HepG2 (cell line): Measurements from ENCODE around the gene BORCS5. TPM values are rescaled to one million over a fixed set of nuclear protein-coding genes. Genes with fewer than 3 reads are reported as not detected.

ENCODE experiments used
- CCDC6 ChIP-seq: sonication (generic); formaldehyde crosslinking; IDR thresholded peaks from 2 replicates; pipeline ENCODE4 v1.8.1; 2022; ENCODE audit warnings: mild to moderate bottlenecking, missing genetic modification reagents, moderate library complexity
- CENPX ChIP-seq: sonication (generic); formaldehyde crosslinking; IDR thresholded peaks from 2 replicates; pipeline ENCODE4 v1.9.0; 2021; ENCODE audit warnings: mild to moderate bottlenecking, missing genetic modification reagents, moderate library complexity
- HMG20B ChIP-seq: conservative IDR thresholded peaks from 2 replicates; pipeline ENCODE4 v1.6.1; 2016; ENCODE audit warnings: missing genetic modification reagents, missing compliant biosample characterization
- HOXA7 ChIP-seq: sonication (generic); formaldehyde crosslinking; IDR thresholded peaks from 2 replicates; pipeline ENCODE4 v1.8.1; 2022; ENCODE audit warnings: mild to moderate bottlenecking, missing genetic modification reagents, moderate library complexity
- JUND ChIP-seq: sonication (generic); formaldehyde crosslinking; IDR thresholded peaks from 2 replicates; pipeline ENCODE4 v1.8.0; 2022; ENCODE audit warnings: mild to moderate bottlenecking, missing genetic modification reagents
- MED8 ChIP-seq: sonication (generic); formaldehyde crosslinking; IDR thresholded peaks from 2 replicates; pipeline ENCODE4 v1.8.1; 2023; ENCODE audit warnings: mild to moderate bottlenecking, missing genetic modification reagents; ENCODE audit not compliant: insufficient replicate concordance
- MXD4 ChIP-seq: IDR thresholded peaks from 2 replicates; pipeline ENCODE4 v1.6.1; 2016; ENCODE audit warnings: mild to moderate bottlenecking, missing biosample characterization, missing genetic modification reagents
- NR1H2 ChIP-seq: sonication (generic); formaldehyde crosslinking; IDR thresholded peaks from 2 replicates; pipeline ENCODE4 v1.8.1; 2022; ENCODE audit warnings: low read depth, missing genetic modification reagents, borderline replicate concordance
- PHF8 ChIP-seq: sonication (generic); formaldehyde crosslinking; IDR thresholded peaks from 2 replicates; pipeline ENCODE4 v1.5.0; 2020; ENCODE audit warnings: missing genetic modification reagents
- SAFB2 ChIP-seq: sonication (generic); formaldehyde crosslinking; IDR thresholded peaks from 2 replicates; pipeline ENCODE4 v1.5.1; 2020; ENCODE audit warnings: missing genetic modification reagents, low read depth, mild to moderate bottlenecking, borderline replicate concordance
- SP1 ChIP-seq, 2 experiments: fragments of 450-650 bp in 1 of 2; sonication (generic) in 1 of 2; formaldehyde crosslinking in 1 of 2; IDR thresholded peaks; 2 replicates each; pipeline versions ENCODE4 v1.4.0 to v1.6.1; 2016 to 2020; ENCODE audit warnings: missing genetic modification reagents in 1 of 2
- SP4 ChIP-seq: sonication (generic); formaldehyde crosslinking; IDR thresholded peaks from 2 replicates; pipeline ENCODE4 v1.8.1; 2023; ENCODE audit warnings: mild to moderate bottlenecking, missing genetic modification reagents
- TBL1XR1 ChIP-seq: fragments of 150-350 bp; IDR thresholded peaks from 2 replicates; pipeline ENCODE4 v1.6.1; 2014; ENCODE audit warnings: borderline replicate concordance, low read length; ENCODE audit not compliant: partially characterized antibody
- TGIF2 ChIP-seq: IDR thresholded peaks from 2 replicates; pipeline ENCODE4 v1.6.1; 2016; ENCODE audit warnings: control low read depth, missing compliant biosample characterization
- TOPORS ChIP-seq: sonication (generic); formaldehyde crosslinking; IDR thresholded peaks from 2 replicates; pipeline ENCODE4 v1.8.0; 2023; ENCODE audit warnings: mild to moderate bottlenecking, missing genetic modification reagents
- YEATS4 ChIP-seq: sonication (generic); formaldehyde crosslinking; IDR thresholded peaks from 2 replicates; pipeline ENCODE4 v1.4.0; 2020; ENCODE audit warnings: missing genetic modification reagents, borderline replicate concordance
- ZNF10 ChIP-seq: sonication (generic); formaldehyde crosslinking; IDR thresholded peaks from 2 replicates; pipeline ENCODE4 v1.4.0; 2020; ENCODE audit warnings: mild to moderate bottlenecking, low read depth, missing genetic modification reagents, borderline replicate concordance
- ZNF180 ChIP-seq: sonication (generic); formaldehyde crosslinking; IDR thresholded peaks from 2 replicates; pipeline ENCODE4 v1.4.0; 2020; ENCODE audit warnings: low read depth, missing genetic modification reagents, borderline replicate concordance
- ZNF251 ChIP-seq: sonication (generic); formaldehyde crosslinking; IDR thresholded peaks from 2 replicates; pipeline ENCODE4 v1.9.0; 2021; ENCODE audit warnings: mild to moderate bottlenecking, missing genetic modification reagents
- ZNF451 ChIP-seq: sonication (generic); formaldehyde crosslinking; IDR thresholded peaks from 2 replicates; pipeline ENCODE4 v1.5.0; 2020; ENCODE audit warnings: mild to moderate bottlenecking, missing genetic modification reagents
- ZSCAN5A ChIP-seq: sonication (generic); formaldehyde crosslinking; IDR thresholded peaks from 2 replicates; pipeline ENCODE4 v1.8.0; 2022; ENCODE audit warnings: mild to moderate bottlenecking, missing genetic modification reagents, borderline replicate concordance
- polyA plus RNA-seq, 8 experiments: library from polyadenylated mRNA; depleted of rRNA in 3 of 8; stranded (reverse) in 7 of 8; unstranded in 1 of 8; fragments of >200 nt; fragmentation: Illumina TruSeq in 4 of 8; extraction: Trizol in 4 of 8; gene quantifications; 2 replicates each; pipeline versions ENCODE4 v1.2.1 to v1.2.3, GENCODE V29; 2011 to 2016; ENCODE audit warnings: low read depth in 4 of 8, missing spikeins in 1 of 8, mixed read lengths in 1 of 8; ENCODE audit not compliant: insufficient read depth in 1 of 8
- total RNA-seq, 5 experiments: library from RNA; depleted of rRNA; stranded (reverse); fragments of >200 nt; fragmentation: Illumina TruSeq; extraction: Trizol; gene quantifications; 2 replicates each; pipeline ENCODE4 v1.2.3, GENCODE V29; 2016; ENCODE audit warnings: low read depth in 1 of 5
- TF ChIP-seq, protein P1 (sequence below): sonication (generic); formaldehyde crosslinking; IDR thresholded peaks from 2 replicates; pipeline ENCODE4 v1.4.0; 2020; ENCODE audit warnings: missing genetic modification reagents
- TF ChIP-seq, protein P2 (sequence below): IDR thresholded peaks from 2 replicates; pipeline ENCODE4 v1.6.1; 2016; ENCODE audit warnings: missing genetic modification reagents, missing compliant biosample characterization
- TF ChIP-seq, protein P3 (sequence below): sonication (generic); formaldehyde crosslinking; IDR thresholded peaks from 2 replicates; pipeline ENCODE4 v1.4.0; 2020; ENCODE audit warnings: mild to moderate bottlenecking, missing genetic modification reagents

The BORCS5 gene
- total and polyA plus RNA-seq, 2 of the 13 experiments (the other 11 are each of a cell fraction or from before 2014, with no cell fraction given) = 3.9 to 4.7 TPM

DNA sequence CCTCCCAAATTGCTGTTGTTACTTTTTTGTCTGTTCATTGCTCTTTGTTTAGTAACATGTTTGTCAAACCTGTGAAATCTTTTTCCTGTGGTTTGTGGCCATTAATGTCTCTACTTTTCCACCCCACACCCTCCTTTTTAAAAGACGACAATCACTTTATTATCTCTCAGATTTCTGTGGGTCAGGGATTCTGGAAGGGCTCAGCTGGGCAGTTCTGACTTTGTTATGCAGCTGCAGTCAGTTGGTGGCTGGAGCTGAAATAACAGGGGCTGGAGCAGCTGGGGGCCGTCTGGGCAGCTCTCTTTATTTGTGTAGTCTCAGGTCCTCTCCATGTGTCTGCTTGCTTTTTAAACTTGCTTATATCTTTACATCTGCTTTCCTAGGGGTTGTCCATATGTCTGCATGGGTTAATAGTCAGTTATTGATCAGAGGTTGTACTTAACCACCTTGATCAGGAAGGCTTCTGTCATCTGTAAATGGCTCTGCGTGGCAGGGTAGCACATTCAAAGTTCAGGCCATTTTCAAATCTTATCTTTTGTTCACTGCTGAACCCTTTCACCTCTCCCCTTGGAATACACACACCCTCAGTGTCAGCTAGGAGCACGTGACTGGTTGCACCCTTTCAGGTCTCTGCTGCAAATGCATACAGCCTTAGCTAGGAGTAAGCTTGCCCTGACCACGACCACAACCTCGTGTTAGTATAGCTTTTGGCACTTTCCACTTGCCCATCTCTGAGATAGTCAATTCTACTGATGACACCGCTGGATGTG, 27.9 kb downstream of the BORCS5 start (continued):
- TF ChIP-seq, protein P1, sequence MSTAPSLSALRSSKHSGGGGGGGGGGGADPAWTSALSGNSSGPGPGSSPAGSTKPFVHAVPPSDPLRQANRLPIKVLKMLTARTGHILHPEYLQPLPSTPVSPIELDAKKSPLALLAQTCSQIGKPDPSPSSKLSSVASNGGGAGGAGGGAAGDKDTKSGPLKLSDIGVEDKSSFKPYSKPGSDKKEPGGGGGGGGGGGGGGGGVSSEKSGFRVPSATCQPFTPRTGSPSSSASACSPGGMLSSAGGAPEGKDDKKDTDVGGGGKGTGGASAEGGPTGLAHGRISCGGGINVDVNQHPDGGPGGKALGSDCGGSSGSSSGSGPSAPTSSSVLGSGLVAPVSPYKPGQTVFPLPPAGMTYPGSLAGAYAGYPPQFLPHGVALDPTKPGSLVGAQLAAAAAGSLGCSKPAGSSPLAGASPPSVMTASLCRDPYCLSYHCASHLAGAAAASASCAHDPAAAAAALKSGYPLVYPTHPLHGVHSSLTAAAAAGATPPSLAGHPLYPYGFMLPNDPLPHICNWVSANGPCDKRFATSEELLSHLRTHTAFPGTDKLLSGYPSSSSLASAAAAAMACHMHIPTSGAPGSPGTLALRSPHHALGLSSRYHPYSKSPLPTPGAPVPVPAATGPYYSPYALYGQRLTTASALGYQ (CRISPR knock-in tag) = no peak
- TF ChIP-seq, protein P2, sequence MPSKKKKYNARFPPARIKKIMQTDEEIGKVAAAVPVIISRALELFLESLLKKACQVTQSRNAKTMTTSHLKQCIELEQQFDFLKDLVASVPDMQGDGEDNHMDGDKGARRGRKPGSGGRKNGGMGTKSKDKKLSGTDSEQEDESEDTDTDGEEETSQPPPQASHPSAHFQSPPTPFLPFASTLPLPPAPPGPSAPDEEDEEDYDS (CRISPR knock-in tag) = peak; percentile 42; the same call in 1 of the 2 replicates
- TF ChIP-seq YEATS4 (CRISPR knock-in tag) (0 out of 2 replicates have a peak, but pooled peaks have one; percentile 64), HMG20B (CRISPR knock-in tag) (no peak), MED8 (no peak), SP4 (CRISPR knock-in tag) (no peak), HOXA7 (no peak), ZNF451 (CRISPR knock-in tag) (no peak), MXD4 (CRISPR knock-in tag) (no peak; the same call in 1 of the 2 replicates), PHF8 (peak; percentile 41; the same call in 1 of the 2 replicates), NR1H2 (CRISPR knock-in tag) (no peak), TBL1XR1 (no peak), ZSCAN5A (CRISPR knock-in tag) (no peak; the same call in 1 of the 2 replicates), JUND (no peak), SP1 (IDR thresholded peaks at IDR 0.05) (no peak), SP1 (CRISPR knock-in tag; IDR thresholded peaks at IDR 0.05) (no peak; the same call in 1 of the 2 replicates), ZNF251 (CRISPR knock-in tag) (no peak), CENPX (CRISPR knock-in tag) (no peak), TGIF2 (CRISPR knock-in tag) (no peak), TOPORS (CRISPR knock-in tag) (no peak), ZNF10 (no peak), ZNF180 (CRISPR knock-in tag) (no peak), SAFB2 (CRISPR knock-in tag) (no peak), CCDC6 (no peak)
- TF ChIP-seq, protein P3, sequence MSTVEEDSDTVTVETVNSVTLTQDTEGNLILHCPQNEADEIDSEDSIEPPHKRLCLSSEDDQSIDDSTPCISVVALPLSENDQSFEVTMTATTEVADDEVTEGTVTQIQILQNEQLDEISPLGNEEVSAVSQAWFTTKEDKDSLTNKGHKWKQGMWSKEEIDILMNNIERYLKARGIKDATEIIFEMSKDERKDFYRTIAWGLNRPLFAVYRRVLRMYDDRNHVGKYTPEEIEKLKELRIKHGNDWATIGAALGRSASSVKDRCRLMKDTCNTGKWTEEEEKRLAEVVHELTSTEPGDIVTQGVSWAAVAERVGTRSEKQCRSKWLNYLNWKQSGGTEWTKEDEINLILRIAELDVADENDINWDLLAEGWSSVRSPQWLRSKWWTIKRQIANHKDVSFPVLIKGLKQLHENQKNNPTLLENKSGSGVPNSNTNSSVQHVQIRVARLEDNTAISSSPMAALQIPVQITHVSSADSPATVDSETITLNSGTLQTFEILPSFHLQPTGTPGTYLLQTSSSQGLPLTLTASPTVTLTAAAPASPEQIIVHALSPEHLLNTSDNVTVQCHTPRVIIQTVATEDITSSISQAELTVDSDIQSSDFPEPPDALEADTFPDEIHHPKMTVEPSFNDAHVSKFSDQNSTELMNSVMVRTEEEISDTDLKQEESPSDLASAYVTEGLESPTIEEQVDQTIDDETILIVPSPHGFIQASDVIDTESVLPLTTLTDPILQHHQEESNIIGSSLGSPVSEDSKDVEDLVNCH (CRISPR knock-in tag) = no peak
